ENCODE data around the gene BMP6.
"Not testable (repeated sequence)": the region's sequence is repeated elsewhere in the genome, so short reads cannot be mapped to it uniquely, and the experiment has no call there.

BMP6 gene

DNA sequence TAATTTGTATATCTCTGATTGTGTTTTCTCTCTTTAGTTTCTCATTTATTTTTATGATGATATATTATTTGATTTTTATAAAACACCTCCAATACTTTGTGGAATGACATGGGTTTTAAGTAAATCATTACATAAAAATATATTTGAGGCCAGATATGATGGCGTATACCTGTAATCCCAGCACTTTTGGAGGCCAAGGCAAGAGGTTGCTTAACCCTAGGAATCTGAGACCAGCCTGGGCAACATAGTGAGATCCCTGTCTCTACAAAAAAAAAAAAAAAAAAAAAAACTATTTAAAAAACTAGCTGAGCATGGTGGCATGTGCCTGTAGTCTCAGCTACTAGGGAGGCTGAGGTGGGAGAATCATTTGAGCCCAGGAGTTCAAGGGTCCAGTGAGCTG is 87.3 kb downstream of the BMP6 start:
- no peak overlapping the region for H2BK5ac ChIP-seq (ENCODE audit: low read depth, low read length, poor library complexity, severe bottlenecking)
- H4K91ac ChIP-seq (ENCODE audit: low read length), result no peak overlapping the region
- H2AK5ac ChIP-seq (ENCODE audit: low read length, severe bottlenecking), result no peak overlapping the region
- H3K4ac ChIP-seq (ENCODE audit: low read depth in 1 of 2, low read length in 2 of 2), result no peak overlapping the region
- no peak overlapping the region for H2AFZ ChIP-seq (ENCODE audit: low read depth, low read length)
- no peak overlapping the region for H3K18ac ChIP-seq (ENCODE audit: low read depth in 1 of 2, low read length in 2 of 2)
- H2BK15ac ChIP-seq (ENCODE audit: low read depth, poor library complexity, severe bottlenecking), result no peak overlapping the region
- H3K27me3 ChIP-seq (ENCODE audit: control insufficient read depth in 1 of 2, insufficient read depth in 1 of 2, low read length in 2 of 2), result no peaks in the 10 kb centered on the region
- no peak overlapping the region for H2BK120ac ChIP-seq (ENCODE audit: low read depth, low read length)
- H3K14ac ChIP-seq (ENCODE audit: low read length in 2 of 2), result no peak overlapping the region
- no peaks in the 10 kb centered on the region for H3K9me3 ChIP-seq (ENCODE audit: control insufficient read depth, low read length)
- H4K8ac ChIP-seq (ENCODE audit: low read length), result no peak overlapping the region
- no peaks in the 10 kb centered on the region for H3K36me3 ChIP-seq (ENCODE audit: control insufficient read depth in 1 of 2, insufficient read depth in 2 of 2, low read depth in 1 of 2, low read length in 2 of 2)
- no peak overlapping the region for H3K4me3 ChIP-seq (ENCODE audit: insufficient read depth in 1 of 2, low read depth in 1 of 2, low read length in 2 of 2)
- no peaks in the 10 kb centered on the region for H3K79me1 ChIP-seq (replicated peaks; ENCODE audit: low read length, poor library complexity, severe bottlenecking)
- WGBS, result no CpG with 5 or more reads among the region's 1 CpG
- H2BK12ac ChIP-seq (ENCODE audit: low read length in 2 of 2), result no peak overlapping the region
- H3K27ac ChIP-seq (ENCODE audit: low read length, poor library complexity, severe bottlenecking), result no peak overlapping the region
- no peak overlapping the region for H3K9ac ChIP-seq (ENCODE audit: low read length)
- no peak overlapping the region for H3K4me2 ChIP-seq (ENCODE audit: low read length, poor library complexity, severe bottlenecking)
- DNase-seq, result no peak
- H3K4me1 ChIP-seq (ENCODE audit: control insufficient read depth, insufficient read depth, low read depth, low read length), result no peaks in the 10 kb centered on the region
- H3K23ac ChIP-seq (ENCODE audit: low read length in 2 of 2), result no peak overlapping the region

- Histone ChIP-seq H3K4me2 (ENCODE audit: low read length, poor library complexity, severe bottlenecking) (no peak overlapping the region), H3K27me3 (ENCODE audit: control insufficient read depth in 1 of 2, insufficient read depth in 1 of 2, low read length in 2 of 2) (peaks cover 0 to under 1% of the 10 kb centered on the region in 2 experiments), H2AK5ac (ENCODE audit: low read length, severe bottlenecking) (no peak overlapping the region), H3K4me3 (ENCODE audit: insufficient read depth in 1 of 2, low read depth in 1 of 2, low read length in 2 of 2) (no peak overlapping the region), H3K4ac (ENCODE audit: low read depth in 1 of 2, low read length in 2 of 2) (no peak overlapping the region), H2BK120ac (ENCODE audit: low read depth, low read length) (no peak overlapping the region), H2BK5ac (ENCODE audit: low read depth, low read length, poor library complexity, severe bottlenecking) (no peak overlapping the region), H3K27ac (ENCODE audit: low read length, poor library complexity, severe bottlenecking) (no peak overlapping the region), H3K4me1 (ENCODE audit: control insufficient read depth, insufficient read depth, low read depth, low read length) (no peaks in the 10 kb centered on the region), H3K36me3 (ENCODE audit: control insufficient read depth in 1 of 2, insufficient read depth in 2 of 2, low read depth in 1 of 2, low read length in 2 of 2) (no peaks in the 10 kb centered on the region), H3K79me1 (replicated peaks; ENCODE audit: low read length, poor library complexity, severe bottlenecking) (no peaks in the 10 kb centered on the region), H4K91ac (ENCODE audit: low read length) (no peak overlapping the region), H3K14ac (ENCODE audit: low read length in 2 of 2) (no peak overlapping the region), H2AFZ (ENCODE audit: low read depth, low read length) (no peak overlapping the region), H3K18ac (ENCODE audit: low read depth in 1 of 2, low read length in 2 of 2) (no peak overlapping the region), H2BK15ac (ENCODE audit: low read depth, poor library complexity, severe bottlenecking) (no peak overlapping the region), H4K8ac (ENCODE audit: low read length) (no peak overlapping the region), H2BK12ac (ENCODE audit: low read length in 2 of 2) (no peak overlapping the region), H3K9ac (ENCODE audit: low read length) (no peak overlapping the region), H3K9me3 (ENCODE audit: control insufficient read depth, low read length) (no peaks in the 10 kb centered on the region), H3K23ac (ENCODE audit: low read length in 2 of 2) (no peak overlapping the region)
- 63% methylated on average over 3 of the region's 3 CpGs for WGBS
- no peak for DNase-seq
Measured at GRCh38 chr6:7813704-7814103, 87.8 kb downstream of the BMP6 start.

DNA sequence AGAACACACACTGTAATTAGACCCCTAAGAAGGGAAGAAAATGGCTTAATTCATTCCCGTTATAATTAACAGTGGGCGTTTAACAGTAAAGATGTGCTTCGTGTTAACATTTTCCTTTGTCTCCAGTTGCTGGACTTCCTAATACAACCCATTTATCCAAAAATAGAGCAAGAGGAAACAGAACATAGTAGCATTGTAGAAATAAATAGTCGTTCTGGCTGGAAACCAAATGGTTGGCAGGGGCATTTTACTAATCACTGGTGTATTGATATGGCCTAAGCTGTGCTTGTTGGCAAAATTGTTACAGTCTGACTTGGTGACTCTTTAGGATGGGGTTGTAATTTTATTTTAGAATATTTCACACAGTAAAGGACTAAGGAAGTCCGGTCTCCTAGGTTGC is 89.8 kb downstream of the BMP6 start:
- Histone ChIP-seq H3K14ac (ENCODE audit: low read length in 2 of 2) (no peak overlapping the region), H3K9me3 (ENCODE audit: control insufficient read depth, low read length) (no peaks in the 10 kb centered on the region), H3K4me2 (ENCODE audit: low read length, poor library complexity, severe bottlenecking) (no peak overlapping the region), H4K91ac (ENCODE audit: low read length) (no peak overlapping the region), H2BK12ac (ENCODE audit: low read length in 2 of 2) (no peak overlapping the region), H3K18ac (ENCODE audit: low read depth in 1 of 2, low read length in 2 of 2) (no peak overlapping the region), H3K23ac (ENCODE audit: low read length in 2 of 2) (no peak overlapping the region), H3K36me3 (ENCODE audit: control insufficient read depth in 1 of 2, insufficient read depth in 2 of 2, low read depth in 1 of 2, low read length in 2 of 2) (no peaks in the 10 kb centered on the region), H2BK120ac (ENCODE audit: low read depth, low read length) (no peak overlapping the region), H3K27me3 (ENCODE audit: control insufficient read depth in 1 of 2, insufficient read depth in 1 of 2, low read length in 2 of 2) (peaks cover 0 to 9% of the 10 kb centered on the region in 2 experiments), H3K9ac (ENCODE audit: low read length) (no peak overlapping the region), H3K27ac (ENCODE audit: low read length, poor library complexity, severe bottlenecking) (no peak overlapping the region), H4K8ac (ENCODE audit: low read length) (no peak overlapping the region), H2AK5ac (ENCODE audit: low read length, severe bottlenecking) (no peak overlapping the region), H2AFZ (ENCODE audit: low read depth, low read length) (no peak overlapping the region), H3K4me1 (ENCODE audit: control insufficient read depth, insufficient read depth, low read depth, low read length) (no peaks in the 10 kb centered on the region), H3K4ac (ENCODE audit: low read depth in 1 of 2, low read length in 2 of 2) (no peak overlapping the region), H3K4me3 (ENCODE audit: insufficient read depth in 1 of 2, low read depth in 1 of 2, low read length in 2 of 2) (no peak overlapping the region), H2BK5ac (ENCODE audit: low read depth, low read length, poor library complexity, severe bottlenecking) (no peak overlapping the region), H2BK15ac (ENCODE audit: low read depth, poor library complexity, severe bottlenecking) (no peak overlapping the region), H3K79me1 (replicated peaks; ENCODE audit: low read length, poor library complexity, severe bottlenecking) (no peaks in the 10 kb centered on the region)
- DNase-seq, result no peak
- 91% methylated on average over 3 of the region's 5 CpGs for WGBS

- H2BK12ac ChIP-seq (ENCODE audit: low read length in 2 of 2); H2BK15ac ChIP-seq (ENCODE audit: low read depth, poor library complexity, severe bottlenecking); H3K4ac ChIP-seq (ENCODE audit: low read depth in 1 of 2, low read length in 2 of 2); H3K14ac ChIP-seq (ENCODE audit: low read length in 2 of 2); H3K4me2 ChIP-seq (ENCODE audit: low read length, poor library complexity, severe bottlenecking); H2AFZ ChIP-seq (ENCODE audit: low read depth, low read length); H2BK120ac ChIP-seq (ENCODE audit: low read depth, low read length); H3K23ac ChIP-seq (ENCODE audit: low read length in 2 of 2); H3K9ac ChIP-seq (ENCODE audit: low read length); H3K4me3 ChIP-seq (ENCODE audit: insufficient read depth in 1 of 2, low read depth in 1 of 2, low read length in 2 of 2); H4K8ac ChIP-seq (ENCODE audit: low read length); DNase-seq; H3K36me3 ChIP-seq (ENCODE audit: control insufficient read depth in 1 of 2, insufficient read depth in 2 of 2, low read depth in 1 of 2, low read length in 2 of 2); H4K91ac ChIP-seq (ENCODE audit: low read length); H2AK5ac ChIP-seq (ENCODE audit: low read length, severe bottlenecking); H3K27ac ChIP-seq (ENCODE audit: low read length, poor library complexity, severe bottlenecking); H3K4me1 ChIP-seq (ENCODE audit: control insufficient read depth, insufficient read depth, low read depth, low read length); H3K18ac ChIP-seq (ENCODE audit: low read depth in 1 of 2, low read length in 2 of 2); H2BK5ac ChIP-seq (ENCODE audit: low read depth, low read length, poor library complexity, severe bottlenecking); H3K79me1 ChIP-seq (replicated peaks; ENCODE audit: low read length, poor library complexity, severe bottlenecking); H3K9me3 ChIP-seq (ENCODE audit: control insufficient read depth, low read length): not testable (repeated sequence)
- WGBS, result no CpG with 5 or more reads among the region's 5 CpGs
- peaks cover 0 to 12% of the 10 kb centered on the region in 2 experiments for H3K27me3 ChIP-seq (ENCODE audit: control insufficient read depth in 1 of 2, insufficient read depth in 1 of 2, low read length in 2 of 2)
Measured at GRCh38 chr6:7817184-7817583, 91.3 kb downstream of the BMP6 start.
